SK-N-SH (cell line): ENCODE results near the gene DUS3L.

Experiments
- EZH2phosphoT487 ChIP-seq: fragments of 200-600 bp; sonication (generic); IDR thresholded peaks from 2 replicates; pipeline ENCODE4 v1.6.1; 2017; ENCODE audit warnings: low read depth, mixed run types, mild to moderate bottlenecking, antibody characterized with exemption, moderate library complexity, borderline replicate concordance
- TAF1 ChIP-seq: IDR thresholded peaks from 2 replicates; pipeline ENCODE4 v1.6.1; 2012; ENCODE audit warnings: low read depth, mild to moderate bottlenecking, low read length, moderate library complexity, borderline replicate concordance
- TF ChIP-seq, protein P1 (sequence below): fragments of 200-600 bp; sonication (generic); IDR thresholded peaks from 2 replicates; pipeline ENCODE4 v1.6.1; 2017; ENCODE audit warnings: antibody characterized with exemption, mild to moderate bottlenecking, moderate library complexity

- TF ChIP-seq EZH2phosphoT487, result no peak
- TF ChIP-seq, protein P1, sequence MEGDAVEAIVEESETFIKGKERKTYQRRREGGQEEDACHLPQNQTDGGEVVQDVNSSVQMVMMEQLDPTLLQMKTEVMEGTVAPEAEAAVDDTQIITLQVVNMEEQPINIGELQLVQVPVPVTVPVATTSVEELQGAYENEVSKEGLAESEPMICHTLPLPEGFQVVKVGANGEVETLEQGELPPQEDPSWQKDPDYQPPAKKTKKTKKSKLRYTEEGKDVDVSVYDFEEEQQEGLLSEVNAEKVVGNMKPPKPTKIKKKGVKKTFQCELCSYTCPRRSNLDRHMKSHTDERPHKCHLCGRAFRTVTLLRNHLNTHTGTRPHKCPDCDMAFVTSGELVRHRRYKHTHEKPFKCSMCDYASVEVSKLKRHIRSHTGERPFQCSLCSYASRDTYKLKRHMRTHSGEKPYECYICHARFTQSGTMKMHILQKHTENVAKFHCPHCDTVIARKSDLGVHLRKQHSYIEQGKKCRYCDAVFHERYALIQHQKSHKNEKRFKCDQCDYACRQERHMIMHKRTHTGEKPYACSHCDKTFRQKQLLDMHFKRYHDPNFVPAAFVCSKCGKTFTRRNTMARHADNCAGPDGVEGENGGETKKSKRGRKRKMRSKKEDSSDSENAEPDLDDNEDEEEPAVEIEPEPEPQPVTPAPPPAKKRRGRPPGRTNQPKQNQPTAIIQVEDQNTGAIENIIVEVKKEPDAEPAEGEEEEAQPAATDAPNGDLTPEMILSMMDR, result no peak
- no peak for TF ChIP-seq TAF1
These were observed 2.2 kb upstream of the DUS3L start for GRCh38 chr19:5793188-5793587.
